Stimulated activated CD4-positive, alpha-beta T cell treated with anti-CD3 and anti-CD28 coated beads, Interleukin-4, amount 100 ng/mL, for 4 hours (primary cell): ENCODE results near the gene FAM9B.
"Not testable (repeated sequence)": the region's sequence is repeated elsewhere in the genome, so short reads cannot be mapped to it uniquely, and the experiment has no call there.

ENCODE experiments used
- DNase-seq, 2 experiments: peaks; one replicate each; pipeline ENCODE4 v3.0.0-alpha.2; 2020

FAM9B gene

DNA sequence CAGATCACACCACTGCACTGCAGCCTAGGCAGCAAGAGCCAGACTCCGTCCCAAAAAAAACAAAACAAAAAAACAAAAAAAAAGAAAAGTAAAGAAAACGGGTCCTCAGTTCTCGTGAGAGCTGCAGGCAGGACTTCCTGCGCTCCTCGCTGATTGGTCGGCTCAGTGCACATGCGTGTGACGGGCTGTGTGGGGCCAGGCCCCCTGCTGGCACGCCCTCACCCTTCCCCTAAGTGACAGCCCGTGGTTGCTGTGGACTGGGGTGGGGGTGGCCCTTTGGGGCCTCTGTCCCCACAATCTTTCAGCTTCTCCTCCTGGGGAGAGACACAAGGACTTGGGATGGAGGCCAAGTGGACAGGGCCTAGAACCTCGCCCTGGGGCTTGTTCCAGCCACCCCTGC is at the start of gene FAM9B:
FAM9B (minus strand) TSS at position 139 of the 400 bp plus-strand sequence. CDS start 1,141 bp downstream, outside the sequence.
- no peak for DNase-seq

DNA sequence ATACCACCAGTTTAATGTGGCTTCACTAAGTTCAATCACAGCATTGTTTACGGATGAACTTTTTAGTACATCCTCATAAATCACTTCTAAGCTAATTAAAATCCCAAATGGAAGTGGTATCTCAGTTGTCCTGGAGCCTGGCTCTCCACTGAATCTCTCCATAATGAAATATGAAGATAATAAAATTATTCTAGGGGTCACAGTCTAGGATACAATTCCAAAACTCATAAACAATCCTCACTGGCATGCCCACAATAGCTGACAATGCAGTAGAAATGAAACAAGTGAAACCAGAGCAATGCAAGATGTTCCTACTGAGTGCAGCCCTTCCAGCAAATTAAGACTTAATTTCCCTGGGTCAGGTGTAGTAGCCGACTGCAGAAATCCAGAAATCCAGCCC is 47.3 kb upstream of the FAM9B start:
- DNase-seq: no peak

DNA sequence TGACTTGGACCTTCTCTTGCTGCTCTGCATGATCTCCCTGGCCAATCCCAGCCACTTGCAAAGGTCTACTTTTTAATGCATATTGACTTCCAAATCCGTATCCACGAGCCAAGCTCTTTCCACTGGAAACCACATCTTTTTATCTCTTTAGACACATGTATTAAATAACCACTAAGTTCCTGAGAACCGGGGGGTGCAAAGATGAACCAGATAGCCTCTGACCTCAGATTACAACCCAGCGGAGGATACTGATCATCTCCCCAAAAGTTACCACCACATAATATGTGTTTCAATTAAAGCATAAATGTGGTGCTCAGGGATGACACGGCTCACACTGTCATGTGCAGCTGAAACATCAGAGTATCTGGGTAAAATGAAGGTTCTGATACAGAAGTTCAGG is 40.4 kb upstream of the FAM9B start:
- DNase-seq: no peak

DNA sequence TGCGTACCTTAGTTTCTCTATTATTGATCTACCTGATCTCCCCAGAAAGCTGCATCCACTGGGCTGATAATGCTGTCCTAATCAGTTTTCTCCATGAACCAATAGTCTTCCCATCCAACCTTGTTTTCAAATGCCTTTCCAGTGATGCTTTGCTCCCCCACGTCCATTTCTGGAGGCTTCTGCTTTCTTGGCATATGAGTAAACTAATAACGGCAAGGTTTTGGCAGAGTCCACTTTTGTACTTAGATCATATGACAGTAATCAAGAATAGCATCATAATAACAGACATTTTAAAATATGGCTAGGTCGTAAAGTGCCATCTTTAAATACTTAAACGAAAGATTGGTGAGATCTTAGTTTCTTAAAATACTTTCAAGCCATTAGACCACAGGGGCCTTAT is 38.4 kb upstream of the FAM9B start:
- DNase-seq: no peak

DNA sequence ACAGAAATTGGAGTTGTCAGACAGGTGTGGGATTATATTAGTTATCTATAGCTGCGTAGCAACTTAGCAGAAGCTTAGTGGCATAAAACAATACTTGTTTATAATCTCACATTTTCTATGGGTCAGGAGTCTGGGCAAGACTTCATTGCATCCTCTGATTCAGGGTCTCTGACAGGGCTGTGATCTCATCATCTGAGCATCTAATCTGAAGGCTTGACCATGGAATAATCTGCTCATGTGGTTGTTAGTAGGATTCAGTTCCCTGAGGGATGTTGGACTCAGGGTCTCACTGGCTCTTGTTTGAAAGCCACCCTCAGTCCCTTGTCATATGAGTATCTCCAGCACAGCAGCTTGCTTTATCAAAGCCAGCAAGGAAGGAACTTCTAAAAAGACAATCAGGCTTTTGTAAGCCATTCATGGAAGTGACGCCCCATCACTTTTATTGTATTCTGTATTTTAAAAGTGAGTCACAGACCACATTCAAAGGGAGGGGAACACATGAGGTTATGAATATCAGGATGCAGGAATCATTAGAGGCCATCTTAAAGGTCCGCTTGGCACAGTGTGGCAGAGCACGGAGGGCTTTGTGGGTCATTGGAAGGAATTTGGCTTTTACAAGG is 37.2 kb upstream of the FAM9B start:
- no peak for DNase-seq

DNA sequence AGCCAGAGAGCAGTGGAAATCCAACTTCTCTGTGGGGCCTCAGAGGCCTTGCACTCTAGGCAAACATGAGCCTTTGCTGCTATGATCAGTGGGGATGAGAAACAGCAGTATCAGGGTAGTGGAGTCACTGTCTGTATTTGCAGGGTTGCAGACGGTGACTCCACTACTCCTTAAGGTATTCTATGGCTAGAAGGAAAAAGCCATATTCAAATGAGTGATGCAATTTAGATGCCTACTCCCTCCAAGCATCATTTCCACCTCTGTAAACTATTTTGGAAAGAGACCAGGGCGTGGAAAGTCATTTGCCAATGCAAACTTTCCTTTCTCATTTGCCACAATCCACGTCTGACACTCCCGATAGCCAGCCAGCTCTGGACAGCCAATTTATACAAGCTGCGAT is 35.6 kb upstream of the FAM9B start:
- DNase-seq: no peak

DNA sequence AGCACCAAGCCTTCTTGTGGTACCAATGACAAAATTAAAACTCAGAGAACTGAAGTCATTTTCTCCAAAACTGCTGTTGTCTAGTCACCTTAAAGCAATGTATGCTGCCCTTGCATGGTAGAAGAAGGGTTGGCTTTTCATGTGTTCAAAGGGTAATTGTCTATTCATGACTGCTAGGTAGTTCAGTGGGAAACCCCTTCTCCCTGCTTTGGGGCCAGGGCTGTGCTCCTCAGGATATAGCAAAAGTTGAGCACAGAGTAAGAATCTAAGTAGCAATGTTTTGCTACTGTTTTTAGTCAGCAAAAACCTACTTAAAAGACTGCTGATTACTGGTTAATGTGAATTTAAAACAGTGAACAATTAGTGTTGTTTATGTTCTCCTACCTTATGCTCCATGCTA is 30.8 kb upstream of the FAM9B start:
- DNase-seq: no peak

DNA sequence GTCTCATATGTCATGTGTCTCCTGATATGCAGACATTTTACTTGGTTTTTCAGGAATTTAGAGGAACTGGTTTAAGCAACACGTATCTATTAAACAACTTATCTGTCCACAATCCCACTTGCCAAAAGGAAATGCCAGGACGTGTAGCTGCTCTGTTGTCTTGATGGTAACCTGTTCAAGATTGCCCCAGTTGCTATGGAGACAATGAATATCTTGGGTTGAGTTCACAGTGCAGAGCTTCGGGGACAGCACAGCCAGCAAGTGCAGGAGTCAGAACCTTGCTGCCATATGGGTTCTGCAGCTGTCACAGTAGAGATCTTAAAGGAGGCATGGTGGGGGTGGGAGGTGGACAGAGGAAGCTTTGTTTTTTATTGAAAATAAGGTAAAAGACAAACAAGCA is 28.7 kb upstream of the FAM9B start:
- no peak for DNase-seq

DNA sequence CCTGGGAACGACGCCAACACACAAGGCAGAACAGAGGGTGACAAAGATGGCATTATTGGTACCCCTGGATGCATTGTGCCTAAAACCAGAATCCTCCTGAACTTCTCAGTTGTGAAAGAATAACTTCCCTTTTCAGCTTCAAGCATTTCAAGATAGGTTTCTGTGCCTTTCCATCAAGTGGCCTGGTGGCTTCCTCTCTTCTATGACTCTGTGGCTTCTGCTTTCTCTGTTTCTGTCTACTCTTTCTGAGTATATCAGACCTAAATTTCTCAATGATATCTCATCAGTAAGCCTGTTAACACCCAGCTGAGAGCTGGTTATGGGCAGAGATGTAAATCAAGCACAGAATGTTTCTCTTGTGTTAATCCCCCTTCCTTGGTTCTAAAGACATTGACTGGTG is 21.4 kb upstream of the FAM9B start:
- DNase-seq: no peak

DNA sequence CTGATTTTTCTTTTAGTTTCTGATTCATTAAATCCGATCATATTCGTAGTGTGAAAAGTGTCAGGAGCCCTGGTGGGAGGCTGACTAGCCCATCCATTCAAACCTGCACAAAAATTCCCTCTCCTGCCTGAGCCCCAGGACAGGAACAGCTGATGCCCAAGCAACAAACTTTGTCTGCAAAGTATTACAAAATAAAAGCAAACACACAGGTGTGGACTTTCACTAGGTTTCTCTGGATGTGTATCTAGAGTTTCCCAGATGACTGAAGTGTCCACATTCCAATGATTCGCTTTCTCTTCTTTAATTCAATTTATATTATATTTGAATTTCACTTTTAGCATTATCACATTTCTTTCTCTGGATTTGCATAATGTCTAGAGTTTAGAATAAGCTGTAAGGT is 18.2 kb upstream of the FAM9B start:
- DNase-seq: no peak

DNA sequence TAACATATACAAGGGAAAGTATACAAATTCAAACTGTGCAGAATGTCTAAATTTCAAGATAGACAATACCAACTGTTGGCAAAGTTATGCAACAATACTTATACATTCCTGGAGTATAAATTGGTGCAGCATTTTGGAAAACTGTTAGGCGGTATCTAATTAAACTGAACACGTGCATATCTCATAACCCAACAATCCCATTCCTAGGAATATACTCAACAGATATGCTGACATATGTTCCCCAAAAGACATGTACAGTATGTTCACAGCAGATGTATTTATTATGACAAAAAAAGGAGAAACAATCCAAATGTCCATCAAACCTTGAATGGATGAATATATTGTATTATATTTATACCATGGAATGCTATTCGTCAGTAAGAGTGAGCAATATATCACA is 16.4 kb upstream of the FAM9B start:
- DNase-seq: no peak

DNA sequence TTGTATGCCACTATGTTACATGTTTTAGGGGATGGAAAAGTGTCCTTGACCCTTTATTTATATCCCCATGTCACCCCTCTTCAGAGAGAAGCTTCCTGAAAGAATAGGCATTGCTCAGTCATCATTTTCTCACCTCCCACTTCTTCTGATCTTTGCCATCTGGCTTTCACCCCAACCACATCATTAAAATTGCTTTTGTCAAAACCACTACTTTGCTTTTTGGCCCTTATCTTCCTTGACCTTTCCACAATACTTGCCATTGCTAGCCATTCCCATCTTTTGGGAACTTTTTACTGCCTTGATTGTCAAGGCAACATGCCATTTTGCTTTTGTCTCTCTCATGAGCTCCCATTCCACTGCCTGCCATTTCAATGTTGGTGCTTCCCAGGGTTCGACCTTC is 14.9 kb upstream of the FAM9B start:
- DNase-seq: no peak

DNA sequence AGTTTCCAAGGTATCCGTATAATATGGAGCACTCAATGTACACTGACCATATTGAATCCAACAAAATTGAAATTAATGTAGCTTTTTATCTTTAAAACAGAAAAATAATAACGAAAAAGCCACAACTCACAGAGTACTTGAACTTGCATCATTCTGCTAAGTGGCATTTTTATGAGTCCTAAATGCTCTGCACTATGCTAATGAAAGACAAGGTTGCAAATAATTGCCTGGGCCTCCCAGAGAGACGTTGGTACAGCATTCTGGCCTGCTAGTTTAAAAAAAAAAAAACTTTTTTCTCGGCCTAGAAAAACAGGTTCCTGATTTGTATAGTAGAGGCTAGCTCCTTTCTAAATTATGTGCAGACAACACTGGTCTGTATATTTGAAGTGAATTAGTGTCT is 4.3 kb upstream of the FAM9B start:
- no peak for DNase-seq

DNA sequence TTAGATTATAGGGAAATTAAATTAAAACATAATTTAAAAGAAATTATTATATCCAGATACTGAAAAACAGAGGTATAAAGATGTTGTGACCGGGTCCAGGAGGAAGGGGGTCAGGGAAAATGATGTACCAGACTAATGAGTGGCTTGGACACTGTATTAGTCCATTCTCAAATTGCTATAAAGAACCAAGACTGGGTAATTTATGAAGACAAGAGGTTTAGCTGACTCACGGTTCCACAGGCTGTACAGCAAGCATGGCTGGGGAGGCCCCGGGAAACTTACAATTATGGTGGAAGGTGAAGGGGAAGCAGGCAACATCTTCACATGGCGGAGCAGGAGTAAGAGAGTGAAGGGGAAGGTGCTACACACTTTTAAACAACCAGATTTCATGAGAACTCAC is 3.4 kb upstream of the FAM9B start:
- DNase-seq: no peak

DNA sequence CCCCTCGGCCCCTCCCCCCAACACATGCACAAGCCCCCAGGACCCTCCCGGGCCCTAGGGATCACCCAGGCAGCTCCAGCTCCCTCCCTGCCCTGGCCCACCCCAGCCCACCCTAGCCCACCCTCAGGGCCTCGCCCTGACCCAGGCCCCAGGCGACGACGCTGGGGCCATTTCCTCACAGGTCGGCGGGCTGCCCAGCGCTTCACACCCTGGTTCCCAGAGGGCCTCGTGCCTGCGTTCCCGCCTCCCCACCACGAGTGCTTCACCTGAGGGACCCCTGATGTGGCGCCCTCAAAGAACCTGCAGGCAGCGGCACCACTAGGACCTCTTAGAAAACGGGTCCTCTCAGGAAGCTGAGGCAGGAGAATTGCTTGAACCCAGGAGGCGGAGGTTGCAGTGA is 341 bp downstream of the FAM9B start:
- no peak for DNase-seq

DNA sequence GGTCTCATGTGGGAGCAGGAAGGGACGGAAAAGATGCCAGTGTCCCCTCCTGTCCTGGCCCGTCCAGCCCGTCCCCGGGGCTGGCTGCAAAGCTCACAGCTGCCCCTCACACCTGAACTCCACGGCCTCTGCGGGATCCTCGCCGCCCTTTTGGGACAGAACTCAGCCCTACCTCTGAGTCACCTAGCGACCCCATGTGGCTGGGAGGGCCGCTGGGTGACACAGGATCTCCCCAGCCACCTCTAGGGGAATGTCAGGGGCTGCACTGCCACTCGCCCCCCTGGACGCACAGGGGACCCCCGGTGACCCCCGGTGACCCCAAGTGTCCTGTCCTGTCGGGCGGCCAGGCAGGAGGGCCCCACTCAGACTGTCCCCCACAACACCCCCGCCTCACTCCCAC is 748 bp downstream of the FAM9B start:
- DNase-seq: no peak

DNA sequence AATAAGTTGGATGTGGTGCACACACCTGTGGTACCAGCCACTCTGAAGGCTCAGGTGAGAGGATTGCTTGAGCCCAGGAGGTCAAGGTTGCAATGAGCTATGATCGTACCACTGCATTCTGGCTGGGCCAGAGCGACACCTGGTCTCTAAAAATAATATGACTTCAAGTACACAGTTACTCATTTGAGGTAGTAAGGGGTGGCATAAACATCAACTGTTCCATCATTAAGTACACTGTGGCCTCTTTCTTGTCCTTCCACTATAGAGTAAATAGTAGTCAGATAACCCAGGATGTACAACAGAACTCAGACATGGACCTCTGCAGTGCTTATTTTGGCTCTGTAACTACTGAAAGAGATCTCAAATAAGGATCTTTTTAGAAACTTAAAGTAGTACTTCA is 10.6 kb downstream of the FAM9B start:
- DNase-seq: no peak

DNA sequence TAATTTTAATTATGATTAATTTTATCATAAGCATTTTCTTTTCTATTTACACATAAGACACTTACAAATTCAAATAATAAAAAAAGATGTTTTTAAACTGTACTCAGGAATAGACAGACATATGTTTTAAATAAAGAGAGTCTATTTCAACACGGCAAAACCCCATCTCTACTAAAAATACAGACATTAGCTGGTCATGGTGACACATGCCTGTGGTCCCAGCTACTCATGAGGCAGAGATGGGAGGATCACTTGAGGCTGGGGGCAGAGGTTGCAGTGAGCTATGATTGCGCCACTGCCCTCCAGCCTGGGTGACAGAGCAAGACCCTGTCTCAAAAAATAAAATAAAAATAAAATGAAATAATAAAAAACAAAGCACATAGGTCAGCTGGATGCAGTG is 14.8 kb downstream of the FAM9B start:
- no peak for DNase-seq

DNA sequence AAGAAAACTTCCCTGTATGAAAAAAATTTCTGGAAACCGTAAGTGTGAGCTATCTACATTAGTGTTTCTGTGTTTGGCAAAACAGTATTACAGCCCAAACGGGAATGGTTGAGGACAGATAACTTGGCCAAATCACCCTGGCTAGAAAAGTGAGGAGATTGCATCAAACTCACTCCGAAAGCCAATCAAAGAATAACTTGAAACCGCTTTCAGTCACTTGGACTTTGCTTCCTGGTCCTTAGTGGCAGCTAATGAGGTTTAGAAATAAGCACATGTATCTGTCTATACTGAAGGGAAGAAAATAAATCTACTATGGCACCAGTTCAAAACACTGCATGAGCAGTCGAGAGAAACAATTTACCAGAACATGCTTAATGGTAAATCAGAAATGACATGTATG is 15.6 kb downstream of the FAM9B start:
- DNase-seq: not testable (repeated sequence)

DNA sequence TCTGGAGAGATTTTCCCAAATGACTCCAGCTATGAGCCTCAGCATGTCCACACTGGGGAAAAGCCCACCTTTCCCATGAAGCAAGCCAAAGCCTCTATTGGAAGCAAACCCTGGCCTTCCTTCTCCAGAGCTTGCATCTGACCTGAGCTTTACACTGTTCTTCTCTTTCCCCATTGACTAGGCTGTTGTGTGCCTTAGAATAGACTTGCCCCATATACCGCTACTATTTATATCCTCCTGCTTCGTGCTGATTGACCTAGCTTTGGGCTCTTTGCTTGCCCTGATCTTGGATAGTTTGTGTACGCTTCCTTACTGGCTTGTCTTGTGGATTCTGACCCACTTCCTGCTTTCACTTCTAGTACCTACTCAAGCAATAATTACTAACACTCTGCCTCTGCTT is 30.9 kb downstream of the FAM9B start:
- DNase-seq: no peak

DNA sequence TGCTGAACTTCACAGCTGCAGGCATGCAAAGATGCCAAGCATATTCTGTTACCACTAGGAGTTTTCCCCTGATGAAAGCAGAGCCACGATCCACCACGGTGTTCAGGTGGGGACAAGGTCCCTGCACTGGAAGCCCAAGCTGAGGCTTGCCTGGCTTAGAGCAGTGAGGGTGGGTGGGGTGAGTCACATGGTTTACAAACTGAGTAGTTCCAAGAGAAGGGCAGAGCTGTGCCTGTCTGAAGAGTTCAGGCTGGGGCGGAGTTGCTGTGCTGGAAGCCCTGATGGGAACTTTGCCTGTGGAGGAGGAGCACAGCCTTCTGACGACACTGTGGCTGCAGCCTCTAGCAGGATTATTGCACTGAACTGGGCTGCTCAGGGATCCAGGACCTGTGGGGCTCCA is 45.5 kb downstream of the FAM9B start:
- DNase-seq: peak; percentile 24 to 38

DNA sequence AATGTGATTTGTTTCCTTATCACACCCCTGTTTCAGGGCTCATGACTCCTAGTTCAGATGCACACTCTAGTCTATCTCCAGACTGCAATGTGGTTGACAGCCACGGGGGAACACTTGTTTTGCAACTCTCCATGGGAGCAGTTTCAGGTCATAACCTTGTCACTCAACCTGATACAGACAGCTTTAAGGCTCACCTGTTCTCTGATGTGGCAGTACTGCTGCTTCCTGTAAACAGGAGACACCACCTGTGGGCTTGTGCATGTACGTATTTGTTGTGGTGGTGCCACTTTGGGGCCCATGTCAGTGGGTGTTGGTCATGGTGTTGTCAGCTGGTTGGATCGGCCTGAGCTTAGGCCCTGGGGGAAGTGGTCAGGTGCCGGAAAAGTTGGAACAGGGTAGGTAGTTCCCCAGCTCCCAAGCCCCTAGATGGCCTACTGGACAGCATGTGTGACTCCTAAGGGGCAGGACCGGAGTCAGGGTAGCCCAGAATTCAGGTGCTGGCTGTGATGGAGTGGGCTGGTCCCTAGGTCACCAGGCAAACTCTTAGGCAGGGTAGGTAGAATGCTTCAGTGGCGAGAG is 46.2 kb downstream of the FAM9B start:
- DNase-seq: peak in 1 of 2 experiments; percentile 4

DNA sequence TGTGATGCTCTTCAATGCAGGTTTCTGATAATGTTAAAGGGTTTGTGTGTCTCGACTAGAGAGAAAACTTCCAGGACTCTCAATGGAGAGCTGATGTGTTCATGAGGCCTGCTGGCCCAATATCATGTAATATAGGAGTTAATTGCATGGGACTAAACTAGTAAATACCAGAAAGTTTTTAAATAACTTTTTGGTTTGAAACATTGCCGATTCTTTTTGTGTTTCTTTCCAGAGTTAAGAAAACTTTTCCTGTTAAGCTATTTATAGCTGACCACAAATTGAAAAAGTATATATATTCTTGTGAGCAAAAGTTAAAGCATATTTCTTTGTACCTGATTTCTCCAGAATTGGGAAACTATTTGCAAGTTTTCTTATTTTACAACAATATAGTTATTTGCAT is 49.7 kb downstream of the FAM9B start:
- no peak for DNase-seq

DNA sequence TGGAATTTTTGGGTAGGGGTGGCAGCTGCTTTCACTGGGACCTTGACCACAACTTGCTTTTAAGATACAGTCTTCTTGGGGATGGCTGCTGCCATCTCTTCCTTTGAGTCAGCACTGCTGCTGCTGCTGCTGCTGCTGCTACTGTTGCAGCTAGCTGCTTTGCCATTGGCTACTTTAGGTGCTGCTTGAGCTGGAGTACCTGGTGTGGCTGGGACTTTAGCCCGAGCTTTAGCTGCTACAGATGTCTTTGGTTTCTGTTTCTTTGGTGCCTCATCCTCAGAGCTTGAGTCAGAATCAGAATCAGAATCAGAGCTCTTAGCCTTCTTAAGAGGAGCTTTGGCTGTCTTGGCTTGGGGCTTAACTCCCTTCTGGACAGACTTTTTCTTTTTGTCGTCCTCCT is 52.2 kb downstream of the FAM9B start:
- DNase-seq: no peak

DNA sequence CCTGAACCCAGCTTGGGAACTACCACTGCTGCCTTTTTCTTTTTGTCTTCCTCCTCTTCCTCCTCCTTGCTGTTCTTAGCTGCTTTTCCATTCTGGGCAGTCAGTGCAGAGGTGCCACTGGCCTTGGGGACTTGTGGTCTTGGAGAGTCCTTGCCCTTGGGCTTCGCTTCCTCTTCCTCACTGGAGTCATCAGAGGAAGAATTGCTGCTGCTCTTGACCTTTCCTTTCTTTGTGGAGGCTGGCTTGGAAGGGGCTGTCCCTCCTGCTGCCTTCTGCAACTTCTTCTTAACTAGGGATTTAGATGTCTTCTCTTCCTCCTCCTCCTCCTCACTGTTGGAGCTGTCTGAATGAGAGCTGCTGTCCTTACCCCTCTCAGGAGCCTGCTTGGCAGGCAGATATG is 53.2 kb downstream of the FAM9B start:
- no peak for DNase-seq
